Esophagus muscularis mucosa (tissue), 3 donors: ENCODE data around the gene PBRM1.

Source experiments
- CTCF ChIP-seq, 3 experiments: fragments of 200-600 bp in 2 of 3; fragments of 450-650 bp in 1 of 3; sonication (generic) in 2 of 3; IDR thresholded peaks; one replicate each; pipeline ENCODE4 v1.5.1; 2017 to 2019; ENCODE audit warnings: antibody characterized with exemption in 3 of 3, mild to moderate bottlenecking in 2 of 3, moderate library complexity in 1 of 3
- POLR2A ChIP-seq: fragments of 450-650 bp; IDR thresholded peaks from one replicate; pipeline ENCODE4 v1.6.1; 2017; ENCODE audit warnings: antibody characterized with exemption, moderate library complexity, mild to moderate bottlenecking, low read depth

DNA sequence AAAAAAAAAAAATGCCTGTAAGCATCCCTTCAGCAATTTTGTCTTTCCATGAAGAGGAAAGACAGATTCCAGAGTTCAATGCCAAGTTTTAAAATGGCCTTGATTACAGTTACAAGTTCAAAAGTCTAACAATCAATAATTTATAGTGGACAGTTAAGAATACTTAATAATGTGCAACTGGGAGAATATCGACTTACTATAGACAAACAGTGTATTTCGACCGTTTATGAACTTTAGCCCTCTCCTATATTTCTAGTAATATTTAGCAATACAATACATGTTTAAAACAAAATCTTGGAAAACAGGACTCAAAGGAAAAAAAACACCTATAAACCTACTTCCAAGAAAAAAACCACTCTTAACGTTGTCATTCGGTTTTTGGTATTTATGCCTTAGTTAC is 1.5 kb downstream of the PBRM1 start:
- no peak for TF ChIP-seq CTCF (IDR thresholded peaks at IDR 0.05)
- TF ChIP-seq POLR2A: no peak
